HG03565 (cell line): ENCODE data around the gene LRP1-AS.

ENCODE experiments used
- ATAC-seq: cut with Tn5 transposase; IDR thresholded peaks from one replicate; pipeline ENCODE4 v1.9.1; 2021; ENCODE audit warnings: mild to moderate bottlenecking, moderate library complexity; ENCODE audit not compliant: unreplicated experiment

The LRP1-AS gene

GRCh38 chr12:57101892-57102695 is 45.3 kb downstream of the LRP1-AS start:
- no peak for ATAC-seq

GRCh38 chr12:57099766-57100165 is 47.7 kb downstream of the LRP1-AS start:
- no peak for ATAC-seq

- no peak for ATAC-seq
Observed at GRCh38 chr12:57099047-57099714, 48.2 kb downstream of the LRP1-AS start.

DNA sequence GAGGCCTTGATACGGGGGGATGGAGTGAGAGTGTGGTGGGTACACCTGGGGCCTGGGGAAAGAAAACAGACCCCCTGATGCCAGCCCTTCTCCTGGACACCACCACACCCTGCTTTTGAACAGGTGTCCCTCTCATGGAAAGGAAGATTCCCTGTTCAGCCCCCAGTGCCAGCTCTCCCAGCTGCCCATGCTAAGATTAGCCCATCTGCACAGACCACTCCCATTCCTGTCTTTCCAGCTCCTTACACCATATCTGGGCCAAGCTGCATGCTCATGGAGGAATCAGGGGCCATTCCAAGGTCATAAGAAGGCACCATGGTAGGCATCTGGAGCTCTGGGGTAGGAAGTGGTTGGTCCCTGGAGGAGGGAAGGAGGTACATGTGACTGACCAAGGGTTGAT is 48.9 kb downstream of the LRP1-AS start:
- ATAC-seq, result no peak

DNA sequence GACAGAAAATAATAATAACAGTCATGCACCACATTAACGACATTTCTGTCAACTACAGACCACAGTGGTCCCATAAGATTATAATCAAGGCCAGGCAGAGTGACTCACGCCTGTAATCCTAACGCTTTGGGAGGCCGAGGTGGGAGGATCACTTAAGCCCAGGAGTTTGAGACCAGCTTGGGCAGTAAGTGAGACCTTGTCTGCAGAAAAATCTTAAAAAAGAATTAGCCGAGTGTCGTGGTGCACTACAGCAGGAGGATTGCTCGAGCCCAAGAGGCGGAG is 49.9 kb downstream of the LRP1-AS start:
- no peak for ATAC-seq

GRCh38 chr12:57096748-57097553 is 50.5 kb downstream of the LRP1-AS start:
- no peak for ATAC-seq

GRCh38 chr12:57096099-57096572 is 51.3 kb downstream of the LRP1-AS start:
- no peak for ATAC-seq

- no peak for ATAC-seq
Observed at GRCh38 chr12:57095440-57095839, 52.0 kb downstream of the LRP1-AS start.
